Activated T-cell treated with anti-CD3 and anti-CD28 coated beads, Interleukin-2, amount 50 U/mL, for 24 hours (primary cell): ENCODE data around the gene EPB41L2.

Source experiments
- DNase-seq: peaks from one replicate; pipeline ENCODE4 v3.0.0-alpha.2; 2020
- H3K27ac Mint-ChIP-seq: 2 replicates; pipeline ENCODE4 v1.8.0; 2020; ENCODE audit warnings: mild to moderate bottlenecking, mixed read lengths
- H3K27me3 Mint-ChIP-seq: 2 replicates; pipeline ENCODE4 v1.8.0; 2020; ENCODE audit warnings: mixed read lengths
- H3K36me3 Mint-ChIP-seq: 2 replicates; pipeline ENCODE4 v1.8.0; 2020; ENCODE audit warnings: low read depth, mixed read lengths
- H3K4me1 Mint-ChIP-seq: 2 replicates; pipeline ENCODE4 v1.8.0; 2020; ENCODE audit warnings: low read depth, mixed read lengths
- H3K4me3 Mint-ChIP-seq: 2 replicates; pipeline ENCODE4 v1.8.0; 2020; ENCODE audit warnings: mild to moderate bottlenecking, moderate library complexity, mixed read lengths
- H3K9me3 Mint-ChIP-seq: 2 replicates; pipeline ENCODE4 v1.8.0; 2020; ENCODE audit warnings: mixed read lengths

EPB41L2 gene

GRCh38 chr6:130852844-130853554 lies 210.0 kb downstream of the EPB41L2 start:
- H3K9me3 Mint-ChIP-seq = no peaks in the 10 kb centered on the region
- no peaks in the 10 kb centered on the region for H3K36me3 Mint-ChIP-seq
- DNase-seq = no peak
- no peaks in the 10 kb centered on the region for H3K27me3 Mint-ChIP-seq
- H3K27ac Mint-ChIP-seq = no peak overlapping the region
- H3K4me1 Mint-ChIP-seq = peaks cover 7% of the 10 kb centered on the region
- H3K4me3 Mint-ChIP-seq = no peak overlapping the region

GRCh38 chr6:130851026-130851425 lies 212.0 kb downstream of the EPB41L2 start:
- H3K9me3 Mint-ChIP-seq = no peaks in the 10 kb centered on the region
- H3K27ac Mint-ChIP-seq = no peak overlapping the region
- H3K27me3 Mint-ChIP-seq = no peaks in the 10 kb centered on the region
- H3K4me3 Mint-ChIP-seq = no peak overlapping the region
- H3K4me1 Mint-ChIP-seq = peaks cover 7% of the 10 kb centered on the region
- no peak for DNase-seq
- H3K36me3 Mint-ChIP-seq = no peaks in the 10 kb centered on the region

DNA sequence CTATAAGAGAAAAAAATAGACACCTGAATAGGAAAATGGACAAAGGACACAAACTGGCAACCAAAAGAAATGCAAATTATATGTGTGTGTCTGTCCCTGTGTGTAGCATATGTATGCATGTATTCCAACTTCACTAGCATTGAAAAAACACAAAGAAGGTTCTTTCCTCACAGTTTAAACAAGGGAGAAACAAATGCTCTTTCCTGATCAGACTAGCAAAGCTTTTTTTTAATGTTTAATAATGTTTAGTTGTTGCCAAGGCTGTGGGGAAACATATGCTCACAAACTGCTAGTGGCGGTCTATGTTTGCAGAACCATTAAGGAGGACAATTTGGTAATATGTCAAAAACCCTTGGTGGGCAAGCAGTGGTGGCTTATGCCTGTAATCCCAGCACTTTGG lies 213.5 kb downstream of the EPB41L2 start:
- Mint-ChIP-seq H3K4me3 (no peak overlapping the region), H3K9me3 (no peaks in the 10 kb centered on the region), H3K27ac (no peak overlapping the region), H3K36me3 (no peaks in the 10 kb centered on the region), H3K4me1 (peaks cover 7% of the 10 kb centered on the region), H3K27me3 (no peaks in the 10 kb centered on the region)
- DNase-seq = no peak

DNA sequence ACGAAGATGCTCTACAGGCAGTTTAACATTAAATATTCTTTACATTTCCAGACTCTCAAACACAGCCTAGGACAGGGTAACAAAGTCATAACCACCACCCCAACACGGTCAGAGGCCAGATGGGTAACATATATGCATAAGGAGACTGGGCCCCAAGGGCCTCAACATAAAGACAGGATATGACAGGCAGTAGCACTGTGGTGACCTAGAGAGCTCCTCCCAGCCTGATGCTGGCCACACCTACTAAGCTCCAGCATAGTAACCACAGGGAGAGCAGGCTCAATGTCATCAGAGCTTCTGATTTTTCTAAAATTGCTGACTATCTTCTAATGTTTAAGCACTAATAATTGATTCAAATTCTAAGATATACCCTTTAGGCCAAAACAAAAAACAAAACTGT lies 214.1 kb downstream of the EPB41L2 start:
- Mint-ChIP-seq H3K27ac (no peak overlapping the region), H3K4me3 (no peak overlapping the region), H3K27me3 (no peaks in the 10 kb centered on the region), H3K36me3 (no peaks in the 10 kb centered on the region), H3K9me3 (no peaks in the 10 kb centered on the region), H3K4me1 (peaks cover 7% of the 10 kb centered on the region)
- DNase-seq = no peak

DNA sequence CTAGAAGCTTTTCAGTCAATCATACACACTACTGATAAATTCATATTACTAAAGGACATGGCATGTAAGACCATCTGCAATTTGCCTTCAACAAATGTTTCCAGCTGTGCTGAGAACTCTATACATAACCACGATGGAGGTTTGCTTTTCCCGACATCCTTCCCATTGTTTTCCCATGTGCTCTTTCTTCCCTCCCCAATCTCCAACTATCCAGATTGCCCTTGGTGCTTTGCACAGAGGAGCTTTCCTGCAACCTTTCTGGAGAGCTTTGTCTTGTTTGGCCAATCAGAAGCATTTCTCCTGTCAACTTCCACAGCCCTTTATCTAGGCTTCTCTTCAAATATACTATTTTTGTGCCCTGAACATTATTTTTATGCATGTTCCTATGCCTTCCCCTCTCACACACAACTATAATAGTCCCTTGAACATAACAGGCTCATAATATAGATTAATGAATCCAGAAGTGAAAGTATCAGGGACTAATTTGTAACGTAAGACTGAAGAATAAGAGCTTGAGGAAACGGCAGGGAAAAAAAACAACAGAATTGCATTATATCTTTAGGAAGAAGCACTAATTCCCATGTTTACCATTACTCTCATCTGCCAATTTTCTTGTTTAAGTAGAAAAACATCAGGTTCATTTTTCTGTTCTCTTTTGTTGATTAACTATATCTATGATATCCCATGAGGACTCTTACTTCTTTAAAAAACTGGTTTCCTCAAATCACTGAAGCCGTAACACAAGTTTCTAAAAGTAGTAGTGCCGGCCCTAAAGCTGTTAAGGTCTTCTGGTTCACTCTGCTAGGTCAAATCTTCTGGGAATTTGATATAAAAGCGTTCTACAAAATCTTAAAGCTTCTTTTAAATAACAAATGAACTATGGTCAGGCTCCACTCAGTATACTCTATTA lies 215.8 kb downstream of the EPB41L2 start:
- no peak overlapping the region for H3K27ac Mint-ChIP-seq
- no peaks in the 10 kb centered on the region for H3K36me3 Mint-ChIP-seq
- H3K4me3 Mint-ChIP-seq = no peak overlapping the region
- H3K27me3 Mint-ChIP-seq = no peaks in the 10 kb centered on the region
- no peak for DNase-seq
- H3K4me1 Mint-ChIP-seq = peaks cover 7% of the 10 kb centered on the region
- H3K9me3 Mint-ChIP-seq = no peaks in the 10 kb centered on the region

DNA sequence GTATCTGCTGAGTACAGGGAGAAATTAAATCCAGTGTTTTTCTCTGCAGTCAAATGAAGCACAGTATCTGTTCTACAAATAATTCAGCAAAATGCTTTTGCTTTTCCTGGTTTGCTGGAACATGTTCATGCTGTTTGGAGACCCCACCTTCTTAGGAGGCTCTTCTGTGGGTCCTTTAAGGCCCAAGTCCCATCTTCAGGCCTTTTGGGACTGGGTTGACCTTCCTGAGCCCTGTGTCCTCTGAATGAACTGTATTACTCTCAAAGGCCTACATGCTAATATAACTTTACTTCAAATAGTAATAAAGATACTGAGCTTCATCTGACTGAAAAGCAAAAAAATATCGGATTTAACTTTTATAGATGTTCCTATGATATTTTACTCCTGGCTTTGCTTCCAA lies 216.5 kb downstream of the EPB41L2 start:
- Mint-ChIP-seq H3K4me3 (no peak overlapping the region), H3K9me3 (no peaks in the 10 kb centered on the region), H3K4me1 (peaks cover 7% of the 10 kb centered on the region), H3K27me3 (no peaks in the 10 kb centered on the region), H3K36me3 (no peaks in the 10 kb centered on the region), H3K27ac (no peak overlapping the region)
- no peak for DNase-seq

GRCh38 chr6:130843575-130844320 lies 219.3 kb downstream of the EPB41L2 start:
- Mint-ChIP-seq H3K36me3 (no peaks in the 10 kb centered on the region), H3K4me1 (peaks cover 2% of the 10 kb centered on the region), H3K9me3 (no peaks in the 10 kb centered on the region), H3K27ac (no peak overlapping the region), H3K27me3 (no peaks in the 10 kb centered on the region), H3K4me3 (no peak overlapping the region)
- DNase-seq = no peak

DNA sequence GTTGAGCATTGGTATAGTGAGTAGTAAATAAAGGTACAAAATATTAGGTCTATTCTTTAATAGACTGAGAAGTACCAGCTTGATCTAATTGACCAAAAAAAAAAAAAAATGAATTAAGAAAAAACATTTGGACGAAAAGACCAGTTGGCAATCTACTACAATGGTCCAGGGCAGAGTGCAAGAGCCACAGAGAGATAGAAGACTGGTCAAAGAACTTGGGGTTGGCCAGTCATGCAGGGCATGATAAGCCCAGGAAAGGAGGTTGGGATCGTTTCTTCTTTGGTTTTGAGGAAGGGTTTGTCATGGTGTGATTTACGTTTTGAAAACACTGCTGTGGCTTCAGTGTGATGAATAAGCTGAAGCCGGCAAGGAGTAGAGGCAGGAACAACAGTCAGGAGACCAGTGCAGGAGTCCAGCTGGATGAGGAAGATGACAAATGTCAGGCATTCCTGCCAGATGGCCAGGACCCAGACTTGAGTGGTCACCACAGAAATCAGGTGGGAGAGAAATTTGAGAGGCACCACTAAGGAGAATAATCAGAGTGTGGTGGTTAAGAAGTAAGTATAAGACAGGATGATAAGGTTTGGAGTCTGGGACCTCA lies 221.8 kb downstream of the EPB41L2 start:
- Mint-ChIP-seq H3K27ac (no peak overlapping the region), H3K4me3 (no peak overlapping the region), H3K36me3 (no peaks in the 10 kb centered on the region), H3K4me1 (no peaks in the 10 kb centered on the region), H3K27me3 (no peaks in the 10 kb centered on the region), H3K9me3 (no peaks in the 10 kb centered on the region)
- no peak for DNase-seq

GRCh38 chr6:130840050-130840449 lies 223.0 kb downstream of the EPB41L2 start:
- no peaks in the 10 kb centered on the region for H3K4me1 Mint-ChIP-seq
- H3K27me3 Mint-ChIP-seq = no peaks in the 10 kb centered on the region
- H3K36me3 Mint-ChIP-seq = no peaks in the 10 kb centered on the region
- no peaks in the 10 kb centered on the region for H3K9me3 Mint-ChIP-seq
- no peak overlapping the region for H3K4me3 Mint-ChIP-seq
- no peak overlapping the region for H3K27ac Mint-ChIP-seq
- DNase-seq = no peak

- Mint-ChIP-seq H3K4me1 (no peaks in the 10 kb centered on the region), H3K27me3 (no peaks in the 10 kb centered on the region), H3K9me3 (no peaks in the 10 kb centered on the region), H3K36me3 (no peaks in the 10 kb centered on the region), H3K27ac (no peak overlapping the region), H3K4me3 (no peak overlapping the region)
- DNase-seq = no peak
These were observed 223.7 kb downstream of the EPB41L2 start for GRCh38 chr6:130839379-130839778.

GRCh38 chr6:130838951-130839350 lies 224.1 kb downstream of the EPB41L2 start:
- Mint-ChIP-seq H3K4me3 (no peak overlapping the region), H3K27me3 (no peaks in the 10 kb centered on the region), H3K27ac (no peak overlapping the region), H3K36me3 (no peaks in the 10 kb centered on the region), H3K9me3 (no peaks in the 10 kb centered on the region), H3K4me1 (no peaks in the 10 kb centered on the region)
- no peak for DNase-seq

GRCh38 chr6:130838250-130838860 lies 224.7 kb downstream of the EPB41L2 start:
- H3K4me1 Mint-ChIP-seq = no peaks in the 10 kb centered on the region
- H3K27ac Mint-ChIP-seq = no peak overlapping the region
- no peak overlapping the region for H3K4me3 Mint-ChIP-seq
- DNase-seq = no peak
- no peaks in the 10 kb centered on the region for H3K36me3 Mint-ChIP-seq
- H3K27me3 Mint-ChIP-seq = no peaks in the 10 kb centered on the region
- no peaks in the 10 kb centered on the region for H3K9me3 Mint-ChIP-seq

DNA sequence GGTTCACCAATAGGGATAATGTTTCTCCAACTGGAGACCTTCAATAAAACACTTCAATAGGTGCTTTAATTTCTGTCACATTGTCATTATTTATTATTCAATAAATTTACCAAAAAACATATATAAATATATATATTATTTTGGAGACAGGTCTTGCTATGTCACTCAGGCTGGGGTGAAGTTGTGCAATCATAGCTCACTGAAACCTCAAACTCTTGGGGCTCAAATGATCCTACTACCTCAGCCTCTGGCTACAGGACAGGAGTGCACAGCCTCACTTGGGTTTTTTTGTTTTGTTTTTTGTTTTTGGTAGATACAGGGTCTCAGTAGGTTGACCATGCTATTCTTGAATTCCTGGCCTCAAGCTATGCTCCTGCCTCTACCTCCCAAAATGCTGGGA lies 226.0 kb downstream of the EPB41L2 start:
- Mint-ChIP-seq H3K27ac (no peak overlapping the region), H3K27me3 (no peaks in the 10 kb centered on the region), H3K4me3 (no peak overlapping the region), H3K4me1 (no peaks in the 10 kb centered on the region), H3K36me3 (no peaks in the 10 kb centered on the region), H3K9me3 (no peaks in the 10 kb centered on the region)
- DNase-seq = no peak

- H3K9me3 Mint-ChIP-seq = no peaks in the 10 kb centered on the region
- no peak overlapping the region for H3K27ac Mint-ChIP-seq
- H3K4me3 Mint-ChIP-seq = no peak overlapping the region
- no peaks in the 10 kb centered on the region for H3K36me3 Mint-ChIP-seq
- H3K4me1 Mint-ChIP-seq = no peaks in the 10 kb centered on the region
- no peaks in the 10 kb centered on the region for H3K27me3 Mint-ChIP-seq
- DNase-seq = no peak
These were observed 226.9 kb downstream of the EPB41L2 start for GRCh38 chr6:130836055-130836640.
